ENCODE measurements around the gene DTX3.
"Not testable (repeated sequence)": the region's sequence is repeated elsewhere in the genome, so short reads cannot be mapped to it uniquely, and the experiment has no call there.

The DTX3 gene, protein sequence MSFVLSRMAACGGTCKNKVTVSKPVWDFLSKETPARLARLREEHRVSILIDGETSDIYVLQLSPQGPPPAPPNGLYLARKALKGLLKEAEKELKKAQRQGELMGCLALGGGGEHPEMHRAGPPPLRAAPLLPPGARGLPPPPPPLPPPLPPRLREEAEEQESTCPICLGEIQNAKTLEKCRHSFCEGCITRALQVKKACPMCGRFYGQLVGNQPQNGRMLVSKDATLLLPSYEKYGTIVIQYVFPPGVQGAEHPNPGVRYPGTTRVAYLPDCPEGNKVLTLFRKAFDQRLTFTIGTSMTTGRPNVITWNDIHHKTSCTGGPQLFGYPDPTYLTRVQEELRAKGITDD

DNA sequence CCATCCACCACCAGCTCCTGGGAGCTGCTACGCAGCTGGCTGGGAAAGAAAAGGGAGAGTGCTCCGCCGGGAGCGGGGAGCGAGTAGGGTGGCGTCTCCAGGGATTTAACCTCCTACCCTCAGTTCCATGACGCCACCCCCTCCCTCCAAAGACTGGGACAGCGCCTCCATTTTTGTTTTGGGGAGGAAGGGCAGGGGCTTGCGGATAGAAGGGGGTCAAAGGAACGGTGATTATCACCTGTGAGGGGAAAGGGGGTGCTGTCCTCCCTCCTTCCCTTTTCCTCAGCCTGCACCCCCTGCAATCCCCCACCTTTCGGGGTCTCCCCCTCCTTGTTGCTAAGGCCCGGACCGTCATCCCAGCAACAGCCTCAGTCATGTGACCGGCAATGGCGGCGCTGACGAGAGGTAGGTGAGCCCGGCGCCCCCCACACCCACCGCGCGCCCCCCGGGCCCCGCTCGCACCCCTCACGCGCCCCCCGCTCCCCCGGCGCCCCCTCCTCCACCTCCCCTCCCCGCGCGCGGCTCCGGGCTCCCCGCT lies at the start of gene DTX3:
Gene DTX3, plus strand, starts transcription at position 371 of the 538 bp plus-strand sequence. CDS start 1,694 bp downstream, outside the sequence.
- no peak for DNase-seq (ENCODE audit: low read depth)

DNA sequence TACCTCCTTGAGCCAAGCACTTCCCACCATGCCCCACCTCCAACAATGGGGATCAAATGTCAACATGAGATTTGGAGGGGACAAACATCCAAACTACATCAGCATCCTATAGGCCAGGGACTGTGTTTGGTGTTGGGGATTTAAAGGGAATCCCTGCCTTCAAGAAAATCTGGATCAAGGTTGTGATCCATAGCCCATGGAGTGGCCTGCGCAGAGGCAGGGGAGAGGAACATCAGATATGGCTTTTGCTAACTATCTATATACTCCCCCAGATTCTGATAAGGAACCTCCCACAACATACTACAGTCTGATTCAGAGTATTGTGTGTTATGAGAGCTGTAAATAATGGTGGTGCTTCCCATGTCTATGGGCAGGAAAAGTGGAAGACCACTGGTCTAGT lies 49.7 kb upstream of the DTX3 start:
- DNase-seq (ENCODE audit: low read depth), result no peak

DNA sequence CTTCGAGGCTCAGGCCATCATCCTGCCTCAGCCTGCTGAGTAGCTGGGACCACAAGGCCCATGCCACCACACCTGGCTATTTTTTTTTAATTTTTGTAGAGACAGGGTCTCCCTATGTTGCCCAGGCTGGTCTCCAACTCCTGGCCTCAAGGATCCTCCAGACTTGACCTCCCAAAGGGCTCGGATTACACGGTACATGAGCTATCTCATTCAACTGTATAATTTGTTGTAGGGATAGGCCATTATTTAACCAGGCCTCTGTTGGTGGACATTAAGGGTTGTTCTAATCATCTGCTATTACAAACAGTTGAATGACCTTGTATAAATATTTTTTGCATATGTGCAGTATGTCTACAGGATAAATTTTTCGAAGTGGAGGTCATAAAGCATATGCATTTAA lies 45.8 kb upstream of the DTX3 start:
- DNase-seq (ENCODE audit: low read depth), result no peak

DNA sequence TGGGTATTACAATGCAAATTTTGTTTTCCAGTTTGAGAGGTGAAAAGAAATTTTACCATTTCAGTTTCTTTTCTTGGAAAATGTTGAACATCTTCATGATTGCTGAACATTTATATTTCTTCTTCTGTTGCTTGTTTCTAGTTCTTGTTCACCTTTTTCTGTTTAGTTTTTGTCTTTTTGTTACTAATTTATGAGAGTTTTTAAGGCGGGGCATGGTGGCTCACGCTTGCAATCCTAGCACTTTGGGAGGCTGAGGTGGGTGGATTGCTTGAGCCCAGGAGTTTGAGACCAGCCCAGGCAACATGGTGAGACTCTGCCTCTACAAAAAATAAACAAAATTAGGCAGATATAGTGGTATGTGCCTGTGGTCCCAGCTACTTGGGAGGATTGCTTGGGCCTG lies 44.1 kb upstream of the DTX3 start:
- DNase-seq (ENCODE audit: low read depth), result no peak

DNA sequence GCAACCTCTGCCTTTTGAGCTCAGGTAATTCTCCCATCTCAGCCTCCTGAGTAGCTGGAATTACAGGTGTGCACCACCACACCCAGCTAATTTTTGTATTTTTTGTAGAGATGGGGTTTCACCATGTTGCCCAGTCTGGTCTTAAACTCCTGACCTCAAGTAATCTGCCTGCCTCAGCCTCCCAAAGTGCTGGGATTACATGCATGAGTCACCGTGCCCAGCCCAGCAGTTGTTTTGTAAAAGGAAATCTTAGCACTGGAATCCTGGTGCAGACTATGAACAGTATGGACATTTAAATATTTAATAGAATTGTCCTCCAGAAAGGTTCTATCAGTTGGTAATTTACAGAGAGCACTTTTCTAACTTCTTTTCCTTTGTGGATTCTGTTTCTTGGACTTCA lies 43.5 kb upstream of the DTX3 start:
- DNase-seq (ENCODE audit: low read depth), result not testable (repeated sequence)

DNA sequence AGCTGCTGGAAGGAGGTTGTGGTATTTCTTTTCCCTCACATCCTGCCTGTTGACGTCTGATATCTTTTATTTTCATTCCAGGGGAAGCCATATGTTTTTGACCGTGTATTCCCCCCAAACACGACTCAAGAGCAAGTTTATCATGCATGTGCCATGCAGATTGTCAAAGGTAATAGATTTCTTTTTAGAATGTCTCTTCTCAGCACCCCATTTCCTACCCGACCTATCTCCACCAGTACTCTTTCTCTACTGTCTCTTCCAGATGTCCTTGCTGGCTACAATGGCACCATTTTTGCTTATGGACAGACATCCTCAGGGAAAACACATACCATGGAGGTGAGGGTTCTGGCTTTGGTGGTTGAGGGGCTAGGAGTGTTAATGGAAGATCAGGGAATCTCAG lies 41.3 kb upstream of the DTX3 start:
- no peak for DNase-seq (ENCODE audit: low read depth)

DNA sequence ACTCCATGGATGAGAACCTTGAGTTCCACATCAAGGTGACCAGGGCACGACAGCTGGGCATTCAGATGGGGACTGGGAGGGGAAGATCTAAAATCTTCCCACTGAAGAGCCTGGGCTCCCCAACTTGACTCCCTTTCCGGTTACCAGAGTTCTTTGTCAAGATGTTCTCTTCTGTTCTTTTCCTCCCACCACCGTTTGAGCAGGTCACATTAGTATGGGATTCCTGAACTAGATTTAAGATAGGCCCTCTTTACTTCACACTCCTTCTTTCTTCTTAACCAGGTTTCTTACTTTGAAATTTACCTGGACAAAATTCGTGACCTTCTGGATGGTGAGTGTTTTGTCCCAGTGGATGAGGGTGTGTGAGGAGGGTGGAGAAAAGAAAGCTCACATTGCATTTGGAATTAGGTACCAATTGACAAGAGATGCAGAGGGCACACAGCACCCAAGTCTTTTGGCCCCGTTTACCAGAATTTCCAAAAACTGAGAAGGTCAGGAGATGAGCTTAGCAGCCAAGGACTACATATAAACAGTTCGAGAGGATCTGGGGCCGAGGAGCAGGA lies 40.4 kb upstream of the DTX3 start:
- DNase-seq (ENCODE audit: low read depth), result no peak

DNA sequence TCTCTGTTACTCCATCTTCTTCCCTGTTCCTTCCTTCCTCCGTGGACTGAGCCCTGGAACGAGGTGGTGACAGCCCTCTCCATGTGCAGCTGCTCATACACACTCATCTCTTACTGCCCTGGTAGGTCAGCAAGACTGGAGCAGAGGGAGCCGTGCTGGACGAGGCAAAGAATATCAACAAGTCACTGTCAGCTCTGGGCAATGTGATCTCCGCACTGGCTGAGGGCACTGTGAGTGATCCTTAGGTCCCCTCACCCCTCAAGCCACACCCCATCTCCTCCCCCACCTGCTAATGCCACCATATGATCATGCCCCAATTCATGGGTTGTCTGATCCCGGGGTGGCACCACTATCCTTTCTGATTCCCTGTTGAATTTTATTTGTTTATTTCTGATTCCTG lies 35.8 kb upstream of the DTX3 start:
- DNase-seq (ENCODE audit: low read depth), result no peak

DNA sequence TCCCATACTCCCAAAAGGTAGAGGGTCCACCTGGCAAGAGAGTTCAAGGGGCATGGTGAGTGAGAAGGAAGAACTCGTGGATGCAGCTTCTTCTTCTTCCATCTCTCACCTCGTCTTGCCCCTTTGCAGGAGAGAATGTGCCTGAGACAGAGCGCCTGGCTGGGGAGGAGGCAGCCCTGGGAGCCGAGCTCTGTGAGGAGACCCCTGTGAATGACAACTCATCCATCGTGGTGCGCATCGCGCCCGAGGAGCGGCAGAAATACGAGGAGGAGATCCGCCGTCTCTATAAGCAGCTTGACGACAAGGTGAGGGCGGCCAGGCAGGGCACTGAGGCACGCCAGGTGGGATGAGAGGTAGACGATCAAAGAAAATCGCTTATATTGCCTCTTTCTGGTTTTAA lies 34.8 kb upstream of the DTX3 start:
- no peak for DNase-seq (ENCODE audit: low read depth)

DNA sequence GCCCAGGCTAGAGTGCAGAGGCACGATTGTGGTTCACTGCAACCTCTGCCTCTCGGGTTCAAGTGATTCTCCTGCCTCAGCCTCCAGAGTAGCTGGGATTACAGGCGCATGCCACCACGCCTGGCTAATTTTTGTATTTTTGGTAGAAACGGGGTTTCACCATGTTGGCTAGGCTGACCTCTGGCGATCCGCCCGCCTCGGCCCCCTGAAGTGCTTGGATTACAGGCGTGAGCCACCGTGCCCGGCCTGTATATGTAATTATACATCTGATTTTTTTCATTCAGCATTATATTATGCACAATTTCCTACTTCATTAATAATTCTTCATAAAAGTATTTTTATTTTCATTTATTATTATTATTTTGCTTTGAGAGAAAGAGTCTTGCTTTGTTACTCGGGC lies 34.2 kb upstream of the DTX3 start:
- not testable (repeated sequence) for DNase-seq (ENCODE audit: low read depth)

DNA sequence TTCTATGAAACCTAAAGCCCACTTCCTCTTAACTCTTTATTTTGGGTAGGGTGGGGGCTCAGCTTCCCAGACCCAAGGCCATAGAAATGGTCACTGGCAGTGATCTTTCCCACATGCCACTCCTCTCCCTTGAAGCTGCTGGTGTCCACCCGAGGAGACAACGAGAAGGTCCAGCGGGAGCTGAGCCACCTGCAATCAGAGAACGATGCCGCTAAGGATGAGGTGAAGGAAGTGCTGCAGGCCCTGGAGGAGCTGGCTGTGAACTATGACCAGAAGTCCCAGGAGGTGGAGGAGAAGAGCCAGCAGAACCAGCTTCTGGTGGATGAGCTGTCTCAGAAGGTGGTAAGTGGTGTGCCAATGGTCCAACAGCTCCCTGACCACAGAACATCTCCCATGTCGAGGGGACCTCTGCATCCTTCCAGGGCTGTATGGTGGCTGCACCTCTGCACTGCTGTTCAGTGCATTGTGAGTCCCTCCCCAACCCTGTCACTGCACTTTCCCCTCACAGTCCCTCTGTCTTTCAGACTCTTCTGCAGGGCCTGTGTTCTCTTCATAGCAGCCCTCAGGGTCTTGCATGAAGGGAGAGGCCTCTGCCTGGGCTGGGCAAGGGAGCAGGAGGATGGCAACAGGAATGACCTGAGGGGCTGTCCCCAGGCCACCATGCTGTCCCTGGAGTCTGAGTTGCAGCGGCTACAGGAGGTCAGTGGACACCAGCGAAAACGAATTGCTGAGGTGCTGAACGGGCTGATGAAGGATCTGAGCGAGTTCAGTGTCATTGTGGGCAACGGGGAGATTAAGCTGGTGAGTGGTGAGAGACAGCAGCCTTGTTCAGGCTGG lies 32.5 kb upstream of the DTX3 start:
- no peak for DNase-seq (ENCODE audit: low read depth)

DNA sequence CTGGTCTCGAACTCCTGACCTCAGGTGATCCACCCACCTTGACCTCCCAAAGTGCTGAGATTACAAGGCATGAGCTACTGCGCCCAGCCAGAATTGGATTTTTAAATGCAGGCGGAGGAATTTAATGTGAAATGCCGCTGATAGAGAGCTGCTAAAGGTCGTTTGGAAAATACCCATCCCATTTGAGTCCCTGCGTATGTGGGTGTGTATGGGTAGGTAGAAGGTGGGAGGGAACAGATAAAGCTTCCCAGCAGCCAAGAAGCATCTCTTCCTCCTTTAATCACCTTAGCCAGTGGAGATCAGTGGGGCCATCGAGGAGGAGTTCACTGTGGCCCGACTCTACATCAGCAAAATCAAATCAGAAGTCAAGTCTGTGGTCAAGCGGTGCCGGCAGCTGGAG lies 29.8 kb upstream of the DTX3 start:
- DNase-seq (ENCODE audit: low read depth), result no peak

DNA sequence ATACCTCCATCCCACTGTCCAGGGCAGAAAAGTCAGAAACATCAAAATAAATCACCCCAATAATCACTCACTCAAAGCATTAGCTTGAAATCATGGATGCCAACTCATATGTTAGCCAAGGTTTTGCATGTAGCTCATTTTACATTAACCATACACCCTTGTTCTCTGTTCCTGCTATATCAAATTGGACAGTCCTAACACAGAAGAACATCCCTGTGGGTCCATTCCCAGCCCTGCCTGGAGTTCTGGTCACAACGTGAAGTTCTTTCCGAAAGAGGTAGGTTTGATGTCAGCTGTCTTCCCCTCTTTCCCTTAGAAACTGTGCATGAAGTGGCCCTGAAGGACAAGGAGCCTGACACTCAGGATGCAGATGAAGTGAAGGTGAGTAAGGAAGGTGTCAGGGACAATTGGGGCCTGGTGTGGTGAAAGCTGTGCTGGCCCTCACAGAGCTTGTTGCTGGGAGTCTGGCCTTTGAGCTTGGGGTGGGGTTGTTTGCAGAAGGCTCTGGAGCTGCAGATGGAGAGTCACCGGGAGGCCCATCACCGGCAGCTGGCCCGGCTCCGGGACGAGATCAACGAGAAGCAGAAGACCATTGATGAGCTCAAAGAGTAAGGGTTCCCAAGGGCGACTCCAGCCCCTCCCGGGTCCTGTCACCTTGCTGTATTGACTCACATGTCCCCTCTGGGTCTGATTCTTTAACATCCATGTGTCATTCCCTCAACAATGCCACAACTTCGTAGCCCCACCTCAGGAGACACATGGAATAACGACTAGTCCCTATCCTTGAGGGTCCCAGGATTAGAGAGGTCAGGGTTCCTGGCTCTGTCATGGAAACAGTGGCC lies 28.6 kb upstream of the DTX3 start:
- no peak for DNase-seq (ENCODE audit: low read depth)

DNA sequence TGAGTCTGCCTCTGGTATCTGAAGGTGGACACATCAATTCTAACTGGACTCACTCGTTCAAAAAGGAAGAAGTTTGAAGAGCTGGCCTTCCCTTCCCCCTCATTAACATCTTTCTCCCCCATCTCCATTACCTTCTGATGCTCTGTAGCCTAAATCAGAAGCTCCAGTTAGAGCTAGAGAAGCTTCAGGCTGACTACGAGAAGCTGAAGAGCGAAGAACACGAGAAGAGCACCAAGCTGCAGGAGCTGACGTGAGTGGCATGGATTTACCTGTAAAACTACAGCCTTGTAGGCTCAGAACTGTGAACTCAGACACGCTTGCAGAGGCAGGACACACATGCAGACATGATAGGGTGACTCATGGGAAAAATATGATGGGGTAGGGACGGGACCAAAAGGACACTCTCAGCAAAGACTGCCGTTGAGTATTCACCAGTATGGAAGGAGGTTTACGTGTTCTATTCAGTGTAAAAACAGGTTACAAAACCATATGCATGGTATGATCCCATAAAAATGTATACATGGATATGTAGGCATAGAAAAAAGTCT lies 27.9 kb upstream of the DTX3 start:
- no peak for DNase-seq (ENCODE audit: low read depth)

DNA sequence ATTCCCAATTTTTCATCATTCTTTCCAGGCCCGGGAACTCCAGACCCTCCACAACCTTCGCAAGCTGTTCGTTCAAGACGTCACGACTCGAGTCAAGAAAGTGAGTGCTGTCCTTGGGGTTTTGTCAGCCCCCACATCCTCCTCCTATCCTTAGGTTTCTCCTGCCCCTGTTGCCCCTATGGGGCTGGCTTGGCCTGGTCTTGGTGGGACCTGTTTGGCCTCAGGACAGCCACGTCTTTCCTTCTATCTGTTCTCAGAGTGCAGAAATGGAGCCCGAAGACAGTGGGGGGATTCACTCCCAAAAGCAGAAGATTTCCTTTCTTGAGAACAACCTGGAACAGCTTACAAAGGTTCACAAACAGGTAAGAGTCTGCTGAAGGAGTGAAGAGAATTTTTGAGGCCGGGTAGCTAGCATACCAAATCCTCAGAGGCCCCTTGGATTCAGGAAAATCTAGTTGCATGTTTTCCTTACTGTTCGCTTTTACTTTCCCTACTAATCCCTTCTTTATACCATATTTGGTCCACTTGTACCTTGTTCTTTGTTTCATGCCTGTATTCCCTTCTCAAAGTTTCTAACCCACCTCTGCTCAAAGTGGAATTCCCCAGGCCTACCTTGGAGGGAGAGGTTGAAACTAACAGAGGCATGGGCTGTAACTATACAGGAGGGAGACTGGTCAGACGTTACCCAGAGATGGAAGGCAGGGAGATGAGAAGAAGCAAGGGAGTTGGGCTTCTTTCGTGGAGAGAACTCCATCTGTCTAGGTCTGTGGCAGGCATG lies 26.5 kb upstream of the DTX3 start:
- DNase-seq (ENCODE audit: low read depth), result no peak

DNA sequence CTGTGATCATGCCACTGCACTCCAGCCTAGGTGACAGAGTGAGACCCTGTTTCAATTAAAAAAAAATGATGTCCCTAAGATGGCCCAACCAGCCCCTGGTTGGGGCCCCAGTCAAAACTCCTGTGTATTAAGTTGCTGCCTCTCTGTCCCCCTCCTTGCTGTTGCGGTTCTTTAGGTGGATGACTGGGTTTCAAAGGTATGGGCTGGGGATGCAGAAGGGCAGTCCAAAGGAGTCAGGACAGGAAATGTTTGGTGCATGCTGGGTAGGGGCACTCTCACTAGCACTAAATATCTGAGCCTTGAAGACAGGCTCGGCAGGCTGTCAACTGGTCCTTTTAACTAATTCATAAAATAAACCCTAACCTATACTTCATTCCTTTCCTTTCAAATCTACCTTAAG lies 25.6 kb upstream of the DTX3 start:
- DNase-seq (ENCODE audit: low read depth), result no peak

DNA sequence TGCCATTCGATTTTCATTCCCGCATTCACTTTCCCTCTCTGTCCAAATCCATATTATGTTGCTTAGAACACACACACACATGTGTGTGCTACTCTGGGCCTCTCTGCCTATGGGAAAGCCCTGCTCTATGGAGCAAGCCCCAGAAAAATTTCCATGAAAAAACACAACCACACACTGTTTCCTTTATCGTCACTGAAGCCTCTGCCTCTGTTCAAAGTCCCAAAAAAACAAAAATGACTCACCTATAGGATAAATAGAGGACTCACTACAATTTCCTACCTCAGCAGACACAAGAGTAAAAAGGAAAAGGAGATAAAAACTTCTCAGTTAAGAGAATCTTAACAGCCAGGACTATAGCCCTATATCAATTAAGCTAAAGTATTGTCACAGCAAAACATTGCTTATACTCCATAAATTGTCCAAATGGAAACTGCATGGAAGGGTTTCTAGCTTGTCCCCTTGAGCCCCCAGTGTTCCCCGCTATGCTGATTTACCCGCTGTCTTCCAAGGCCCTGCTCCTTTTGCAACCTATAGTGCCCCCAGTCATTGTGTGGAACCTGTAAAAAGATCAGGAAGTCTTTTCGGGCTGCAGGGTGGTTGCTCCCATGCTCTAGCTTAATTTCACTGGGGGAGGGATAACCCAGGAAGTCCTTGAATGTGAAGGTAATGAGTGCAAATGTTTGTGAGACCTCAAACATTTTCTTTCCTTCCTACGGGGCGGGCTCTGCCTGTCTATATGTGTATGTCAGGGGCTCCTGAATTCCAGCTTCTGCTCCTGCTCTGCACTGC lies 24.8 kb upstream of the DTX3 start:
- no peak for DNase-seq (ENCODE audit: low read depth)

DNA sequence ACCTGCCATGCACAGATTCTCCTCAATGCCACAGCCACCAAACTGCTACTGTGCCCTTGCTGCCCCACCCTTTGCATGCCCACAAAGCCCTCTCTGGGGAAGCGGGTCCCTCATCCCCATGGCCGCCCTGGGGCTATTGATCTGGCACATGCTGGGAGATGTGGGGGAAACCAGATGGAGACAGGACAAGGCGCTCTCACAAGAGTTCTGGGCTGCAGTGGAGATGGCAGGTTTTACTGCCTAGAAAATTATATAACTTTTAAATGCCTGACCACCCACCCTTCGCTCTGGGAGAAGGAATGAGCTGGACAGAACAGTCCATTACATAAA lies 24.2 kb upstream of the DTX3 start:
- DNase-seq (ENCODE audit: low read depth), result no peak

DNA sequence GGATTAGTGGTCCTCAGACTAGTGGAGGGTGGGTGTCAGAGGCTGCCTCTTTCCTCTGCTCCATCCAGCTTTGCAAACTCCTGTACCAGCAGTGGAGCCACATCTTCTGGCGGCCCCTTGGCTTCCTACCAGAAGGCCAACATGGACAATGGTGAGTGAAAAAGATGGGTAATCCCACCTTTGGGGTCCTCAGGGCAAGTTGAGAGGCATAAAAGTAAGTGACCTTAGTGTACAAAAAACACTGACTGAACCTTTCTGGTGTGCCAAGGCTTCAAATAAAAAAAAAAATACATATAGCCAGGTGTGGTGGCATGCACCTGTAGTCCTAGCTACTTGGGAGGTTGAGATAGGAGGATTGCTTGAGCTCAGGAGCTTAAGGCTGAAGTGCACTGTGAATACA lies 22.8 kb upstream of the DTX3 start:
- DNase-seq (ENCODE audit: low read depth), result no peak

DNA sequence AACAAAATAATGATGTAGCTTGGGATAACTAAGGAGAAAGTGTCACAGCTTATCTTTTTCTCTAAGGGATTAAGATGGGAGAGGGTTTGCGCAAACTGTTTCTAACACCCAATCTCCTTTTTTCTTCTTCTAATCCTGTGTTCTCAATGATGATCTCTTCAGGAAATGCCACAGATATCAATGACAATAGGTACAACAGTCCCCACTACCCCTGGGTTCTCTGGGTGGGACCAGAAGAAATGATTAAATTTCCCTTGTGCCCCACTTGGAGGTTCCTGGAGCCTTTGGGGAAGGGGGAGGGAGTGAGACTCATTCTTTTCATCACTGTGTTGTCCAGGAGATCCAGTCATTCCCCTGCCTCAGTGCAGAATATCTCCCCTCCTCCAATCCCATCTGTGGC lies 22.2 kb upstream of the DTX3 start:
- DNase-seq (ENCODE audit: low read depth), result no peak

Data from stimulated activated CD8-positive, alpha-beta memory T cell treated with anti-CD3 and anti-CD28 coated beads, Interleukin-12 subunit alpha, Interleukin-12 subunit beta, amount 100 ng/mL, for 4 hours (primary cell).